HL-60 (cell line): ENCODE data around the gene SF3B3.

ENCODE experiments used
- GABPA ChIP-seq: IDR thresholded peaks from 2 replicates; pipeline ENCODE4 v1.6.1; 2012; ENCODE audit warnings: low read depth
- POLR2AphosphoS5 ChIP-seq: IDR thresholded peaks from 2 replicates; pipeline ENCODE4 v1.6.1; 2012; ENCODE audit warnings: low read depth
- SPI1 ChIP-seq: IDR thresholded peaks from 2 replicates; pipeline ENCODE4 v1.6.1; 2012; ENCODE audit warnings: low read depth, mild to moderate bottlenecking, borderline replicate concordance
- TF ChIP-seq, protein P1 (sequence below): IDR thresholded peaks from one replicate; pipeline ENCODE4 v1.5.1; 2011; ENCODE audit warnings: low read length, control low read depth, inconsistent platforms; ENCODE audit not compliant: insufficient read depth

GRCh38 chr16:70589998-70590471 lies 66.4 kb downstream of the SF3B3 start:
- TF ChIP-seq, protein P1, sequence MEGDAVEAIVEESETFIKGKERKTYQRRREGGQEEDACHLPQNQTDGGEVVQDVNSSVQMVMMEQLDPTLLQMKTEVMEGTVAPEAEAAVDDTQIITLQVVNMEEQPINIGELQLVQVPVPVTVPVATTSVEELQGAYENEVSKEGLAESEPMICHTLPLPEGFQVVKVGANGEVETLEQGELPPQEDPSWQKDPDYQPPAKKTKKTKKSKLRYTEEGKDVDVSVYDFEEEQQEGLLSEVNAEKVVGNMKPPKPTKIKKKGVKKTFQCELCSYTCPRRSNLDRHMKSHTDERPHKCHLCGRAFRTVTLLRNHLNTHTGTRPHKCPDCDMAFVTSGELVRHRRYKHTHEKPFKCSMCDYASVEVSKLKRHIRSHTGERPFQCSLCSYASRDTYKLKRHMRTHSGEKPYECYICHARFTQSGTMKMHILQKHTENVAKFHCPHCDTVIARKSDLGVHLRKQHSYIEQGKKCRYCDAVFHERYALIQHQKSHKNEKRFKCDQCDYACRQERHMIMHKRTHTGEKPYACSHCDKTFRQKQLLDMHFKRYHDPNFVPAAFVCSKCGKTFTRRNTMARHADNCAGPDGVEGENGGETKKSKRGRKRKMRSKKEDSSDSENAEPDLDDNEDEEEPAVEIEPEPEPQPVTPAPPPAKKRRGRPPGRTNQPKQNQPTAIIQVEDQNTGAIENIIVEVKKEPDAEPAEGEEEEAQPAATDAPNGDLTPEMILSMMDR = no peak
- TF ChIP-seq SPI1 (no peak), POLR2AphosphoS5 (no peak), GABPA (no peak)
